ENCODE measurements around the gene PRLR.

DNA sequence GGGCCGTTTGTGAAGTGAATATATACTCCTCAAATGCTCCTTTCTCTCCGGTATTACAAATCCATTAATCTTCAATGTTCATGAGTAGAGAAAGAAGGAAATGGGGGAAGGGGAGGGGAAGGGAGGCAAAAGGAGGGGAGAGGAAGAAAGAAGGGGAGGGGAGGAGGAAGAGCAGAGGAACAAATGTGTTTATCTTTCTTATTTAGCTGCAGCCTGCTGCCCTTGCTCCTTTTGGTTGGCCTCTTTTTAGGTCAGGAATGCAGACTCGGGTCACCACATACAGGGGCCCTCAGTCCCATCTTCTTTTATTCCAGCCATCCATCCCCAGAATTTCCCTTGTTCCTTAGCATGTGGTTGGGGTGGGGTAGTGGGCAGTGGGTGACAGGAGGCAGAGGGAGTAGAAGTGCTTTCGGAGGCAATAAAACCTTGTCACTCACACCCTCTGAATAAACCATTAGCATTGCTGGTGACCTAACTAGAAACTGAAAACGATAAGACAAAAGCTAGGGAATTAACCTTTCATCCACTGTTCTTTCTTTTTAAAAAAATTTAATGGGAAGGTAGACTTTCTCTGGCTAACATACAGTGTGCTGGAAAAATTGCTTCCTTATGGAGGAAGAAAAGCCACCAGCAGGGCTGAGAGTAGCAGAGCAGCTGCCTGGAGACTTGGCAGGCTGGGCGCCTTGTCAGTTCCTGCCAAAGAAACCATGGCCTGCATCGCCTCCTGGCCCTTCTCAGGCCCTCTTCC lies 16.8 kb upstream of the PRLR start:
- TF ChIP-seq POLR2A (conservative IDR thresholded peaks at IDR 0.05) (no peak), BRD4 (IDR thresholded peaks at IDR 0.05) (no peak), FOXK2 (conservative IDR thresholded peaks at IDR 0.05 in 1 of 2, IDR thresholded peaks at IDR 0.05 in 1 of 2; ENCODE audit: low read depth in 2 of 2) (no peak), HDAC2 (IDR thresholded peaks at IDR 0.05) (no peak), CTCF (IDR thresholded peaks at IDR 0.05 in 2 of 3, conservative IDR thresholded peaks at IDR 0.05 in 1 of 3; ENCODE audit: insufficient read depth in 2 of 3, low read depth in 1 of 3, low read length in 3 of 3) (no peak), ZNF224 (CRISPR knock-in tag; IDR thresholded peaks at IDR 0.05) (no peak), PHF20 (IDR thresholded peaks at IDR 0.05; ENCODE audit: partially characterized antibody) (no peak), ATF4 (CRISPR knock-in tag; IDR thresholded peaks at IDR 0.05) (no peak), NFE2L1 (tag; IDR thresholded peaks at IDR 0.05; ENCODE audit: borderline replicate concordance, low read depth) (no peak), MXI1 (IDR thresholded peaks at IDR 0.05; ENCODE audit: low read depth, low read length) (no peak), SP1 (CRISPR knock-in tag; IDR thresholded peaks at IDR 0.05) (no peak), ZFP30 (CRISPR knock-in tag; IDR thresholded peaks at IDR 0.05; ENCODE audit: borderline replicate concordance) (no peak)

All from K562 (cell line).